AG04449 (cell line): ENCODE data around the gene GRPEL2.
A peak's percentile ranks its signal among the peaks of the same experiment; 100 is the strongest.
"Not testable (repeated sequence)": the region's sequence is repeated elsewhere in the genome, so short reads cannot be mapped to it uniquely, and the experiment has no call there.

Source experiments
- CTCF ChIA-PET: fragments of 350-600 bp; formaldehyde crosslinking; extraction: SDS; loops from one replicate; lab custom pipeline; 2021; ENCODE audit warnings: antibody characterized with exemption; lab: Yijun Ruan, JAX
- POLR2A ChIA-PET: fragments of 400-600, 350-600 bp; formaldehyde crosslinking; extraction: SDS; loops from one replicate; lab custom pipeline; 2020; ENCODE audit warnings: antibody characterized with exemption, inconsistent platforms; lab: Yijun Ruan, JAX
- DNase-seq: peaks from one replicate; pipeline ENCODE4 v3.0.0-alpha.2; 2010; ENCODE audit warnings: low read depth, low spot score
- H3K4me3 ChIP-seq: 2 replicates; pipeline ENCODE4 v1.5.1; 2011; ENCODE audit warnings: low read depth, mild to moderate bottlenecking, control low read depth, low read length
- CTCF ChIP-seq: IDR thresholded peaks from one replicate; pipeline ENCODE4 v1.5.1; 2011; ENCODE audit warnings: mild to moderate bottlenecking, moderate library complexity, low read length, control low read depth, inconsistent platforms; ENCODE audit not compliant: insufficient read depth; ENCODE audit errors: missing control alignments

Gene GRPEL2

GRCh38 chr5:149397530-149397929, 52.2 kb downstream of the GRPEL2 start:
- ChIA-PET CTCF (interaction anchor here (5.5 kb wide), 1 partner anchor 15 kb away, joined by 28 read pairs; no protein-coding TSS in a partner anchor), POLR2A (interaction anchor here (0.9 to 1.8 kb wide), 4 partner anchors 9 to 17 kb away, joined by 3 to 15 read pairs (median 4); no protein-coding TSS in a partner anchor)
- DNase-seq: peak; percentile 90
- no peak for TF ChIP-seq CTCF
- H3K4me3 ChIP-seq: no peak overlapping the region

GRCh38 chr5:149398747-149399266, 53.5 kb downstream of the GRPEL2 start:
- not testable (repeated sequence) for H3K4me3 ChIP-seq, DNase-seq
- CTCF ChIA-PET: interaction anchor here (1.8 to 5.5 kb wide), 4 partner anchors 10 to 27 kb away, joined by 5 to 28 read pairs (median 12); no protein-coding TSS in a partner anchor
- POLR2A ChIA-PET: interaction anchor here (0.6 to 1.8 kb wide), 3 partner anchors 8 to 10 kb away, joined by 3 to 15 read pairs (median 6); no protein-coding TSS in a partner anchor

- DNase-seq: no peak
- ChIA-PET CTCF (interaction anchor here (1.0 to 5.5 kb wide), 6 partner anchors 11 to 28 kb away, joined by 3 to 28 read pairs (median 8); no protein-coding TSS in a partner anchor), POLR2A (interaction anchor here (0.6 to 1.4 kb wide), 3 partner anchors 9 to 11 kb away, joined by 3 to 6 read pairs (median 3); no protein-coding TSS in a partner anchor)
- no peak overlapping the region for H3K4me3 ChIP-seq
- no peak for TF ChIP-seq CTCF
These were observed 54.5 kb downstream of the GRPEL2 start for GRCh38 chr5:149399775-149400174.

- TF ChIP-seq CTCF: no peak
- no peak for DNase-seq
- no peak overlapping the region for H3K4me3 ChIP-seq
- CTCF ChIA-PET: interaction anchor here (1.0 to 5.5 kb wide), 7 partner anchors 11 to 33 kb away, joined by 3 to 28 read pairs (median 5); no protein-coding TSS in a partner anchor
- POLR2A ChIA-PET: interaction anchor here (1.4 kb wide), 1 partner anchor 9 kb away, joined by 6 read pairs; no protein-coding TSS in a partner anchor
These were observed 55.0 kb downstream of the GRPEL2 start for GRCh38 chr5:149400304-149400703.

- POLR2A ChIA-PET: no interaction called here
- TF ChIP-seq CTCF: no peak
- no peak for DNase-seq
- H3K4me3 ChIP-seq: no peak overlapping the region
- CTCF ChIA-PET: interaction anchor here (0.9 to 5.5 kb wide), 6 partner anchors 14 to 34 kb away, joined by 3 to 28 read pairs (median 4); no protein-coding TSS in a partner anchor
These were observed 55.8 kb downstream of the GRPEL2 start for GRCh38 chr5:149401051-149401450.

GRCh38 chr5:149402291-149402690, 57.0 kb downstream of the GRPEL2 start:
- H3K4me3 ChIP-seq: no peak overlapping the region
- ChIA-PET CTCF (interaction anchor here (1.2 to 5.5 kb wide), 2 partner anchors 20 to 22 kb away, joined by 4 to 28 read pairs; no protein-coding TSS in a partner anchor), POLR2A (no interaction called here)
- no peak for TF ChIP-seq CTCF
- no peak for DNase-seq
